ENCODE results near the gene TPTE. TPM values are rescaled to one million over a fixed set of nuclear protein-coding genes. Genes with fewer than 3 reads are reported as not detected.
"Not testable (repeated sequence)": the region's sequence is repeated elsewhere in the genome, so short reads cannot be mapped to it uniquely, and the experiment has no call there.

TPTE gene
- polyA plus RNA-seq, 10 donors: 0.16 to 0.57 TPM; not detected in 8

- DNase-seq: no peak
Measured at GRCh38 chr21:10616535-10616934, 95.2 kb downstream of the TPTE start.

DNA sequence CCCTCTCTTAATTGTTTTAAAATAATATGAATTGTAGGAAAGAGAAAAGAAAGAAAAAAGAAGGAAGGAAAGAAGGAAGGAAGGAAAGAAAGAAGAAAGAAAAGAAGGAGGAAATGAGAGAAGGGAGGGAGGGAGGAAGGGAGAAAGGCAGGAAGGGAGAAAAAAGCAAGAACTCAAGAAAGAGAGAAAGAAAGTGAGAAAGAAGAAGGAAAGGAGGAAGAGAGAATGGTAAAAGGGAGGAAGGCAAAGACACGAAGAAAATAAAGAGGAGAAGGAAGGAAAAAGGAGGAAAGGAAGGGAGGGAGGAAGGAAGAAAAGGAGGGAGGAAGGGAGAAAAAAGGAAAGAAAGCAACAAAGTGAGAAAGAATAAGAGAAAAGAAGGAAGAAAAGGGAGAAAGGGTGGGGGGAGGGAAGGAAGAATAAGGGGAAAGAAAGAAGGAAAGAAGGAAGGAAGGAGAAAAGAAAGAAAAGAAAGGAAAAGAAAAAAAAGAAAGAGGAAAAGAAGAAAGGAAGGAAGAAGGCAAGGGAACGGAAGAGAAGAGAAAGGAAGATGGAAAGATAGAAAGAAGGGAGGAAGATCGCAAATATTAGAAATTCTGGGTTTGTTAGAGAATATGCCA, 95.9 kb downstream of the TPTE start:
- DNase-seq: not testable (repeated sequence)

DNA sequence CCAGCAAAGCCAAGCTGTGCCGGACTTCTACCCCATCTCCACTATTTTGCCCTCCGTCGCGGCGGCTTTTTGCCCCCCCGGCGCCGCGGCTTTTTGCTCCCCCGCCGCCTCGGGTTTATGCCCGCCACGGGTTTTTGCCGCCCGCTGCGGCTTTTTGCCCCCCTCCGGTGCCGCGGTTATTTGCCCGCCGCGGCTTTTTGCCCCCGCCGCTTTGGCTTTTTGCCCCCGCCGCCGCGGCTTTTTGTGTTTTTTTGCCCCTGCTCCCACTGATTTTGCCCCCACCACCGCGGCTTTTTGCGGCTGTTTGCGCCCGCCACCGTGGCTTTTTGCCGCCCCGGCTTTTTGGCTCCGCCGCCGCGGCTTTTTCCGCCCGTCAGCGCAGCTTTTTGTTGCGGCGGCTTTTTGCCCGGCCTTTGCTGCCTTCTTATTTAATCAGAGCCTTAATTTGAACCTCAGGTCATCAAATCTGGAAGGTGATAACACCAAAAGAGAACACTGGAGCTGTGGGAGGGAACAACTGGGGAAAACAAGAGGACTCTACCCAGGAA, 106.0 kb downstream of the TPTE start:
- no peak for DNase-seq

- DNase-seq: not testable (repeated sequence)
Measured at GRCh38 chr21:10629239-10629638, 107.9 kb downstream of the TPTE start.

DNA sequence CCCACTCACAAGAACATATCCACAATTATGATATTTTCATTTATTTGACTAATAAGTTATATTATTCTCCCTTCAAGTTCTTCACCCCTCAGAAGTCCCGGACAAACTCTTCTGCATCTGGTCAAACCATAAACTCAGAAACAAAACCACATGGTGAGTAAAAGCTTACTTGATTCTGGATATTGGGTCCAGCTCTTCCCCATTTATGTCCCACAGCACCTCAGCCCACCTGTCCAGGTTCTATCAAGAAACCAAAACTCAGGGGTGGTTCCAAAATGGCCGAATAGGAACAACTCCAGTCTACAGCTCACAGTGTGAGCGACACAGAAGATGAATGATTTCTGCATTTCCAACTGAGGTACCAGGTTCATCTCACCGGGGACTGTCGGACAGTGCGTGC, 109.4 kb downstream of the TPTE start:
- DNase-seq: not testable (repeated sequence)

- not testable (repeated sequence) for DNase-seq
Measured at GRCh38 chr21:10631316-10631715, 109.9 kb downstream of the TPTE start.

DNA sequence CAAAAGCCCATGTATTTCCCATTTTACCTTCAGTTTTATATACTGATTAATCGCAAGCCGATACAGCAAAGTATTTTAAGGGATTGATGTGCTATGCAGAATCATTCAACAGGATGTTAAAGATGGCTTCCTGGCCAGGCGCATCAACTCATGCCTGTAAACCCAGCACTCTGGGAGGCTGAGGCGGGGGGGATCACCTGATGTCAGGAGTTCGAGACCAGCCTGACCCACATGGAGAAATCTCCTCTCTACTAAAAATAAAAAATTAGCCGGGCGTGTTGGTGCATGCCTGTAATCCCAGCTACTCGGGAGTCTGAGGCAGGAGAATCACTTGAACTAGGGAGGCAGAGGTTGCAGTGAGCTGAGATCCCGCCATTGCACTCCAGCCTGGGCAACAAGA, 116.8 kb downstream of the TPTE start:
- DNase-seq: not testable (repeated sequence)

GRCh38 chr21:10639123-10639522, 117.7 kb downstream of the TPTE start:
- DNase-seq: no peak

- DNase-seq: not testable (repeated sequence)
Measured at GRCh38 chr21:10639746-10640145, 118.4 kb downstream of the TPTE start.

DNA sequence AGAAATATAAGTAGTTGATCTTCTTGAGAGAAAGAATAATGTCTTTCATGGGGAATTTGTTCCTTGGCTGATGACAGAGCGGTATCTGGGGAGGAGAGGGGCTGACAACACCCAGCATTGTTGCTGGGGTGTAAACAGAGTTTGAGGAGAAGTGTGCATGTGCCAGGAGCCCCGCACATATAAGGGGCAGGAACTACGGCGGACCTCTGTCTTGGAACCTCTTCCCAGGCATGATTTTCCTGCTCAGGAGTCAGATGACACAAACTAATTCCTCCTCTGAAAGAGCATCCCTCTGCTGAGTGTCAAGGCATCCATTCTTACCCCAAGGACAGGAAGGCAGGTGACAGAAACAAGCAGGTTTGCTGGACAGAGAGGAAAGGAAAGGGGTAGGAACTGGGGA, 119.1 kb downstream of the TPTE start:
- no peak for DNase-seq

- DNase-seq: no peak
Measured at GRCh38 chr21:10641107-10641506, 119.7 kb downstream of the TPTE start.

DNA sequence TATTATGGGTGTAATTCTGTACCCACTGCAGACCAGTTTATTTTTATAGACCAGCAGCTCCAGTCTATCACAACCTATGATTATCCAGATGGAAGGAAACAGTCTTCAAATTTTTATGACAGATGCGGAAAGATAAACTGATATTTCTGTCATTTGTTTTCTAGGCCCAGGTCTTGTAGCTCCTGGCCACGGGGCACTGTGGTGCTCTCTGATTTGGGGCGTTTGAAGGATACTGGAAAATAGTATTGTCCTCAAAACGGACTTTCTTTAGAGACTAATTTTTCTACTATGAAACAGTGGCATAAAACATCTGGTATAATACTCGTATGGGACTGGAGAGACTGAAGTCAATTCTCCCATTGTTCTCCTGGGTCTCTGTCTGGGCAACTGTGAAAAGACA, 124.3 kb downstream of the TPTE start:
- not testable (repeated sequence) for DNase-seq

DNA sequence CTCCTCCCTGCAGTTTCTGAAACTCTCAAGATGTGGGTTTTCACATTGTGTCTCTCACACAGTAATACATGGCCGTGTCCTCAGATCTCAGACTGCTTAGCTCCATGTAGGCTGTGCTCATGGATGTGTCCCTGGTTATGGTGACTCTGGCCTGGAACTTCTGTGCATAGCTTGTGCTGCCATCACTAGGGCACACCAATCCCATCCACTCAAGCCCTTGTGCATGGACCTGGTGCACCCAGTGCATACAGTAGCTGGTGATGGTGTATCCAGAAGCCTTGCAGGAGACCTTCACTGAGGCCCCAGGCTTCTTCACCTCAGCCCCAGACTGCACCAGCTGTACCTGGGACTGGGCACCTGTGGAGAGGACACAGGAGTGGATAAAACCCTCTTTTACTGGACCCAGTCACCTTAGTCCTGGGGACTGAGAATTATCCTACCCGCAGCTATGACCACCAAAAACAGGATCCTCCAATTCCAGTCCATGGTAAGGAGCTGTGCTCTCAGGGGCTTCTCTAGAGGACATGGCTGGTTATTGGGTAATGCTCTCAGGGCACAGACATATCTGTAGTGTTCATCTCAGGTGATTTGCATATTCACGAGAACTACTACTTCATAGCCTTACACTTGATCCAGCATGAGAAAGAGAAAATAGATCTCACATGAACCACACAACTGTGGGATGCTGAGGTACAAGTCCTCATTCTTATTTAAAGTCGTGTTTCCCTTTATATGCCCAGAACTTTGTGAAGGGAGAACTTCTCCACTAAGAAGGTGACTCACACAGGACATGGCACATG, 128.2 kb downstream of the TPTE start:
- not testable (repeated sequence) for DNase-seq

DNA sequence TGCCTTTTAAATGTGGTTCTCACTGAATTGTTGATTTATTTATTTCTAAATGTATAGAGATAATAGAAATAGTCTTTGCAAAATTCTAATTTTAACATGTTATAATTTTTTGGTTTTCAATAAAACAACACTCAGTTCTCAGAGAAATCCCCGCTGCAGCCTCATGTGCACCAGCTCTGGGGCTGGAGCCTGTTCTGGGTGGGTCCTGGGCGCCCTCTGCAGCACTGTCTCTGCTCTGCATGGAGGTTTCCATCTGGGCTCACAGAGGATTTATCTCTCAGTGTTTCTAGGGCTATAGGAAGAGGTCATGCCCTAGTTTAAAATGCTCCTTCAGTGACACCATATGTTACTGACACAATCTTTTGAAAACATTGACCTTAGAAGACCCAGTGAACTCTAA, 128.9 kb downstream of the TPTE start:
- DNase-seq: not testable (repeated sequence)

All from muscle of back (tissue), 11 donors.